GM12865 (cell line): ENCODE data around the gene MFRP.

Experiments used
- DNase-seq: peaks from one replicate; pipeline ENCODE4 v3.0.0; 2010; ENCODE audit warnings: low read depth
- H3K4me3 ChIP-seq: 2 replicates; pipeline ENCODE4 v1.5.1; 2011; ENCODE audit warnings: mild to moderate bottlenecking, low read depth, low read length, control low read depth
- CTCF ChIP-seq: IDR thresholded peaks from 2 replicates; pipeline ENCODE4 v1.5.1; 2011; ENCODE audit warnings: low read length, control low read depth, low read depth, inconsistent platforms; ENCODE audit not compliant: insufficient read depth; ENCODE audit errors: missing control alignments

Gene MFRP

GRCh38 chr11:119344291-119345010 lies 2.1 kb downstream of the MFRP start:
- TF ChIP-seq CTCF, result no peak
- H3K4me3 ChIP-seq, result no peak overlapping the region
- no peak for DNase-seq

GRCh38 chr11:119343726-119344125 lies 2.8 kb downstream of the MFRP start:
- no peak overlapping the region for H3K4me3 ChIP-seq
- no peak for TF ChIP-seq CTCF
- DNase-seq, result no peak

GRCh38 chr11:119342362-119343130 lies 4.0 kb downstream of the MFRP start:
- no peak for TF ChIP-seq CTCF
- no peak overlapping the region for H3K4me3 ChIP-seq

GRCh38 chr11:119342023-119342300 lies 4.5 kb downstream of the MFRP start:
- TF ChIP-seq CTCF, result no peak

More at GRCh38 chr11:119342362-119343130, 4.0 kb downstream of the MFRP start:
- no peak for DNase-seq

GRCh38 chr11:119341222-119342022 lies 5.1 kb downstream of the MFRP start:
- DNase-seq, result no peak
- no peak overlapping the region for H3K4me3 ChIP-seq
- no peak for TF ChIP-seq CTCF

More at GRCh38 chr11:119342023-119342300, 4.5 kb downstream of the MFRP start:
- DNase-seq, result no peak
- H3K4me3 ChIP-seq, result no peak overlapping the region

- TF ChIP-seq CTCF, result no peak
- no peak for DNase-seq
- H3K4me3 ChIP-seq, result no peak within 1 kb of the TSS
Observed at GRCh38 chr11:119340335-119341221, 5.9 kb downstream of the MFRP start, which contains the start of gene C1QTNF5. TSS of gene C1QTNF5 (minus strand) at chr11:119340883. CDS start at chr11:119340397, 486 bp downstream.
